NCI-H146 (cell line): ENCODE results near the gene MAPK1IP1L.
"Not testable (repeated sequence)": the region's sequence is repeated elsewhere in the genome, so short reads cannot be mapped to it uniquely, and the experiment has no call there.

Source experiments
- DNase-seq: peaks from one replicate; lab custom pipeline; 2025; lab: John Stamatoyannopoulos, UW

The MAPK1IP1L gene

GRCh38 chr14:55051423-55052268 is at the start of gene MAPK1IP1L:
TSS of gene MAPK1IP1L (plus strand) at chr14:55051647. CDS start at chr14:55061684, 10,037 bp downstream.
- peak; percentile 89 for DNase-seq

- no peak for DNase-seq
These were observed 46.4 kb upstream of the MAPK1IP1L start for GRCh38 chr14:55005071-55005470.

- no peak for DNase-seq
These were observed 36.4 kb upstream of the MAPK1IP1L start for GRCh38 chr14:55015006-55015405.

GRCh38 chr14:55019968-55020554 is 31.4 kb upstream of the MAPK1IP1L start:
- DNase-seq: no peak

GRCh38 chr14:55024365-55024764 is 27.1 kb upstream of the MAPK1IP1L start:
- DNase-seq: not testable (repeated sequence)

- DNase-seq: no peak
These were observed 25.5 kb upstream of the MAPK1IP1L start for GRCh38 chr14:55025948-55026347.

GRCh38 chr14:55026441-55026792 is 25.0 kb upstream of the MAPK1IP1L start:
- DNase-seq: no peak

- peak; percentile 95 for DNase-seq
These were observed 24.5 kb upstream of the MAPK1IP1L start, which contains the start of the genes SOCS4 and WDHD1 for GRCh38 chr14:55026793-55027561. TSS of gene SOCS4 (plus strand) at chr14:55027236. CDS start at chr14:55043042, 15,806 bp downstream. TSS of gene WDHD1 (minus strand) at chr14:55027099. CDS start at chr14:55026787, 312 bp downstream.

GRCh38 chr14:55028066-55028465 is 23.4 kb upstream of the MAPK1IP1L start:
- DNase-seq: no peak

- no peak for DNase-seq
These were observed 23.0 kb upstream of the MAPK1IP1L start for GRCh38 chr14:55028476-55028875.

GRCh38 chr14:55031190-55031589 is 20.3 kb upstream of the MAPK1IP1L start:
- DNase-seq: no peak

GRCh38 chr14:55037995-55038394 is 13.5 kb upstream of the MAPK1IP1L start:
- not testable (repeated sequence) for DNase-seq

- DNase-seq: no peak
These were observed 12.7 kb upstream of the MAPK1IP1L start for GRCh38 chr14:55038708-55039107.

- no peak for DNase-seq
These were observed 7.9 kb upstream of the MAPK1IP1L start for GRCh38 chr14:55043528-55043927.

- DNase-seq: no peak
These were observed 6.4 kb upstream of the MAPK1IP1L start for GRCh38 chr14:55045087-55045486.

- no peak for DNase-seq
These were observed 4.0 kb upstream of the MAPK1IP1L start for GRCh38 chr14:55047301-55048053.

- DNase-seq: no peak
These were observed 2.5 kb upstream of the MAPK1IP1L start for GRCh38 chr14:55048900-55049436.

GRCh38 chr14:55051165-55051422 is 353 bp upstream of the MAPK1IP1L start:
- no peak for DNase-seq

- DNase-seq: no peak
These were observed 953 bp downstream of the MAPK1IP1L start for GRCh38 chr14:55052269-55052930.

GRCh38 chr14:55053018-55053417 is 1.6 kb downstream of the MAPK1IP1L start:
- no peak for DNase-seq

GRCh38 chr14:55053500-55053899 is 2.1 kb downstream of the MAPK1IP1L start:
- no peak for DNase-seq
